Suppressor macrophage (primary cell): Measurements from ENCODE around the gene RPL39.
A peak's percentile ranks its signal among the peaks of the same experiment; 100 is the strongest.
"Not testable (repeated sequence)": the region's sequence is repeated elsewhere in the genome, so short reads cannot be mapped to it uniquely, and the experiment has no call there.

Experiments used
- DNase-seq, 4 experiments: peaks; one replicate each; pipeline ENCODE4 v3.0.0-alpha.2; 2020 to 2022

Gene RPL39

GRCh38 chrX:119762718-119763117, 28.7 kb downstream of the RPL39 start:
- no peak for DNase-seq

GRCh38 chrX:119760026-119760877, 31.2 kb downstream of the RPL39 start:
- peak in 2 of 4 experiments; percentile 26 to 45 for DNase-seq

DNA sequence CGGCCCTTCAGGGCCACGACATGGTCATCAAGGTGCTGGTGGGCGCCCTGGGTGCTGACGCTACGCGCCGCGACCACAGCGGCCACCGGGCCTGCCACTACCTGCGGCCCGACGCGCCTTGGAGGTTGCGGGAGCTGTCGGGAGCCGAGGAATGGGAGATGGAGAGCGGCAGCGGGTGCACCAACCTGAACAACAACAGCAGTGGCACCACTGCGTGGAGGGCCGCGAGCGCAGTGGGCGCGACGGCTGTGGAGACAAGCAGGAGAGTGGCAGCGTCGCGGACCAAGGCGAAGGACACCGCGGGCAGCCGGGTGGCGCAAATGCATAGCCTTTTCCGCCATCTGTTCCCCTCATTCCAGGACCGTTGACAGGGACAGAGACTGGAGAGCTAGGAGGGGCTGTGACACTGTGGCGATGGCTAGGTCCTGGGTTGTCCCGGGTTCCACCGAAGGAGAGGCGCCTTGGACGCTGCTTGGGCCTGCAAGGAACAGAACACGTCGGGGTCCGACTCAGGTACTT, 32.1 kb downstream of the RPL39 start:
- DNase-seq: no peak

- peak in 3 of 4 experiments; percentile 26 to 61 (median 60) for DNase-seq
Observed at GRCh38 chrX:119758731-119759247, 32.6 kb downstream of the RPL39 start.

DNA sequence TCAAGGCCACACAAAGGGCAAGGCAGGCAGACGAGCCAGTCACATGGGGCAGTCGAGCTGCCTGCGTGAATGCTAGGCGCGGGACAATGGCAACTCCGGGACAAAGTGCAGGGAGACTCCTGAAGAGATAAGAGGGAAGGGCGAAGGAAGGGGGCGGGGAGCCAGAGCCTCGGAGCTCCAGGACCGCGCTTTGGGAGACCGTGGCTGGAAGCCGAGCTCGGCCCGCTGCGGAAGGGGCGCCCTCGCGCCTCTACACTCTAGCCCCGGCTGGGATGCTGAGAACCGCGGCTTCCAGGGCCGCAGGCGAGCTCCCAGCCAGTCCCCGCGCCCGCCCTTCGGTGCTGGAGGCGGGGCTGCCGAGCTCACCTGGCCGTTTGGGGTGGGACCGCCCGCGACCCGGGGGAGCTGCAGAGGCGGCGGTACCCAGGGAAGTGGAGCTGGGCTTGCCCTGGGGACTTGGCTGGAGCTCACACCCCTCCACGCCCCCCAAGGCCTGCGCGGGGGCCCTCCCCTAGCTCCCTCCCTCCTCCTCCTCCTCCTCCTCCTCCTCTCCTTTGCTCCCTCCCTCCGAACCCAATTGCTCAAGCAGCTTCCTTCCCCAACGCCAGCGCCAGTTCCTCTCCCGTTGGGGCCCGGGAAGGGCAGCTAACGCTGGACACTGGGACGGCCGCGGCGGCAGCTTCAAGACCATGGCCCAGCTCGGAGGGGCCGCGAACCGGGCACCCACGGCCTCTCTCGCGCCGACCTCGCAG, 33.3 kb downstream of the RPL39 start, which contains the start of gene SOWAHD:
Gene SOWAHD (plus strand): TSS at position 610 of the 752 bp plus-strand sequence. CDS start 80 bp downstream, at position 690.
- peak; percentile 62 to 83 (median 76) for DNase-seq

GRCh38 chrX:119757646-119757978, 33.8 kb downstream of the RPL39 start:
- no peak for DNase-seq

- DNase-seq: peak in 2 of 4 experiments; percentile 8 to 23
Observed at GRCh38 chrX:119756926-119757635, 34.3 kb downstream of the RPL39 start.

GRCh38 chrX:119755981-119756533, 35.4 kb downstream of the RPL39 start:
- DNase-seq: peak; percentile 60 to 77 (median 74)

- peak; percentile 44 to 64 (median 48) for DNase-seq
Observed at GRCh38 chrX:119753639-119754257, 37.7 kb downstream of the RPL39 start.

DNA sequence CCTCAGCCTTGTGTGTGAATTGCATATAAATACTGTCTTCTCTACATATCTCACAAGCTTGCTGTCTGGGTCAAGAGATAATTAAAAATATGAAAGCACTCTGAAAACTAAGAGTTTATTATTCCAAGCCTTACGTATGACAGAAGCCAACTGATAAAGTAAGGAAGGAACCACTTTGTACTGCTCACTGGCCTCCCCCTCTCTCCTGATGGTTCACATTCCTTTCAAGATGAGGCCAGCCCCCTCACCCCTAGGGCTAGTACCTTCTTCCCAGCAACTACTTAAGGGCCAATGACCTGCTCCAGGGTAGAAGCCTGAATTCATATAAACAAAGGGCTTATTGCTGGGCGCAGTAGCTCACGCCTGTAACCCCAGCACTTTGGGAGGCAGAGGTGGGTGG, 38.4 kb downstream of the RPL39 start:
- no peak for DNase-seq

DNA sequence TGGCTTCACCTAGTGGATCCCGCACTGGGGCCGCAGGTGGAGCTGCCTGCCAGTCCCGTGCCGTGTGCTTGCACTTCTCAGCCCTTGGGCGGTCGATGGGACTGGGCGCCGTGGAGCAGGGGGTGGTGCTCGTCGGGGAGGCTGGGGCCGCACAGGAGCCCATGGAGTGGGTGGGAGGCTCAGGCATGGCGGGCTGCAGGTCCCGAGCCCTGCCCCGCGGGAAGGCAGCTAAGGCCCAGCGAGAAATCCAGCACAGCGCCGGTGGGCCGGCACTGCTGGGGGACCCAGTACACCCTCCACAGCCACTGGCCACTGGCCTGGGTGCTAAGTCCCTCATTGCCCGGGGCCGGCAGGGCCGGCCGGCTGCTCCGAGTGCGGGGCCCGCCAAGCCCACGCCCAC, 40.7 kb downstream of the RPL39 start:
- DNase-seq: not testable (repeated sequence)

DNA sequence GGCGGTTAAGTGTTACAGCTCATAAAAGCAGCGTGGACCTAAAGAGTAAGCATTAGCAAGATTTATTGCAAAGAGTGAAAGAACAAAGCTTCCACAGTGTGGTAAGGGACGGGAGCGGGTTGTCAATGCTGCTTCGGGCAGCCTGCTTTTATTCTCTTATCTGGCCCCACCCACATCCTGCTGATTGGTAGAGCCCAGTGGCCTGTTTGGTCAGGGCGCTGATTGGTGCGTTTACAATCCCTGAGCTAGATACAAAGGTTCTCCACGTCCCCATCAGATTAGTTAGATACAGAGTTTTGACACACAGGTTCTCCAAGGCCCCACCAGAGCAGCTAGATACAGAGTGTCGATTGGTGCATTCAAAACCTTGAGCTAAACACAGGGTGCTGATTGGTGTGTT, 41.3 kb downstream of the RPL39 start:
- DNase-seq: not testable (repeated sequence)

DNA sequence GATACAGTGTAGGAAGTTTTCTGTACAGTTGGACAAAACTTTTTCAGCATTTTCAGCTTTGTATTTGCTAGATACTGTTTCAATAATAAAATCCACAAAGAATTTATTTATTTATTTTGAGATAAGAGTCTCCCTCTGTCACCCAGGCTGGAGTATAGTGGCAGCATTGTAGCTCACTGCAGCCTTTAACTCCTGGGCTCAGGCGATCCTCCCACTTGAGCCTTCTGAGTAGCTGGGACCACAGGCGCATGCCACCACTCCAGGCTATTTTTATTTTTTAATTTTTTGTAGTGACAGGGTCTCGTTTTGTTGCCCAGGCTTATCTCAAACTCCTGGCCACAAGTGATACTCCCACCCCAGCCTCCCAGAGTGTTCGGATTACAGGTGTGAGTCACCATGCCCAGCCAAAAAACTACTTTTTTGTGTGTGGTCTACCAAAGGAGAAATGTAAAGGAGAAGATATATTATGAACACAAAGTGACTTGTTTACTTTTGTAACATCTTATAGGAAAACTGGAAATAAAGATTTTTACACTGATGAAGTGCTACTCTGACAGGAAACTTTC, 46.1 kb downstream of the RPL39 start:
- DNase-seq: no peak

DNA sequence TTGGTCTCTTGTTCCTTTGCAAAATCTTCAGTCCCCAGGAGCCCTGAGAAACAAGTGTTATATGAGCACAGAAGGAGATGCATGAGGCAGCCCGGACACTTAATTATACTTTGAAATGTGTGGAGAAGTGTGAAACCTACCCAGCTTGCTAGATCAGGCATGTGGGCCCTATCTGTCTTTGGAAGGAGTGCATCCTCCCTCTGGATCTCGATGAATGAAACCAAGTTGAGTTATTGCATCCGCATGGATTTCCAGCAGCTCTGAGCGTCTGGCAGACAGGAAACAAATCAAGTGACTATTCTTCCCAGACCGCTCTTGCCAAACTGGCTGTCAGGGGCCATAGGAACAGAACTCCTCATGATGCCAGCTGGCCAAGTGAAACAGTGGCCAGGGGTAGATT, 52.7 kb downstream of the RPL39 start:
- DNase-seq: no peak
